Endothelial cell (in vitro differentiated cells): Measurements from ENCODE around the gene CCT3. TPM values are rescaled to one million over a fixed set of nuclear protein-coding genes. Genes with fewer than 3 reads are reported as not detected.

Experiments used
- DNase-seq: peaks from one replicate; pipeline ENCODE4 v3.0.0; 2021; ENCODE audit warnings: low spot score
- H3K27ac Mint-ChIP-seq: one replicate; pipeline ENCODE4 v1.8.0; 2021; ENCODE audit warnings: mixed read lengths, inconsistent platforms; ENCODE audit not compliant: unreplicated experiment
- H3K27me3 Mint-ChIP-seq: one replicate; pipeline ENCODE4 v1.8.0; 2021; ENCODE audit warnings: mild to moderate bottlenecking, moderate library complexity, mixed read lengths, inconsistent platforms; ENCODE audit not compliant: unreplicated experiment
- H3K36me3 Mint-ChIP-seq: one replicate; pipeline ENCODE4 v1.8.0; 2021; ENCODE audit warnings: mild to moderate bottlenecking, low read depth, mixed read lengths, inconsistent platforms; ENCODE audit not compliant: unreplicated experiment
- H3K4me1 Mint-ChIP-seq: one replicate; pipeline ENCODE4 v1.8.0; 2021; ENCODE audit warnings: mild to moderate bottlenecking, mixed read lengths, inconsistent platforms; ENCODE audit not compliant: unreplicated experiment
- H3K4me3 Mint-ChIP-seq: one replicate; pipeline ENCODE4 v1.8.0; 2021; ENCODE audit warnings: mild to moderate bottlenecking, mixed read lengths, inconsistent platforms; ENCODE audit not compliant: unreplicated experiment
- H3K9me3 Mint-ChIP-seq: one replicate; pipeline ENCODE4 v1.8.0; 2021; ENCODE audit warnings: mixed read lengths, inconsistent platforms; ENCODE audit not compliant: unreplicated experiment
- CTCF ChIP-seq: fragments of 200-600 bp; sonication (generic); IDR thresholded peaks from one replicate; pipeline ENCODE4 v1.5.0; 2021; ENCODE audit warnings: antibody characterized with exemption; ENCODE audit not compliant: unreplicated experiment
- total RNA-seq: library from RNA; stranded (reverse); fragmentation: NEBNext Ultra II Directional; extraction: Animal tissue kit (Norgen Biotek cat#: 25700); gene quantifications from one replicate; pipeline ENCODE4 v1.2.1, GENCODE V29; 2021; ENCODE audit not compliant: unreplicated experiment

The CCT3 gene
- total RNA-seq, 1 donor from 2014 or later = 218 TPM

- Mint-ChIP-seq H3K4me3 (peak overlapping the region; percentile 99), H3K4me1 (peaks cover 21% of the 10 kb centered on the region), H3K27ac (no peak overlapping the region), H3K36me3 (peaks cover 23% of the 10 kb centered on the region), H3K27me3 (peaks cover 4% of the 10 kb centered on the region), H3K9me3 (no peaks in the 10 kb centered on the region)
- no peak for DNase-seq
- no peak for TF ChIP-seq CTCF
These were observed 56.8 kb downstream of the CCT3 start for GRCh38 chr1:156281281-156281680.

- Mint-ChIP-seq H3K4me1 (peaks cover 21% of the 10 kb centered on the region), H3K36me3 (peaks cover 23% of the 10 kb centered on the region), H3K9me3 (no peaks in the 10 kb centered on the region), H3K27me3 (peaks cover 3% of the 10 kb centered on the region), H3K27ac (no peak overlapping the region), H3K4me3 (no peak overlapping the region)
- no peak for DNase-seq
- TF ChIP-seq CTCF = no peak
These were observed 58.3 kb downstream of the CCT3 start for GRCh38 chr1:156279837-156280236.

GRCh38 chr1:156276966-156277381 lies 61.1 kb downstream of the CCT3 start:
- H3K9me3 Mint-ChIP-seq = no peaks in the 10 kb centered on the region
- peaks cover 9% of the 10 kb centered on the region for H3K4me1 Mint-ChIP-seq
- TF ChIP-seq CTCF = no peak
- peaks cover 47% of the 10 kb centered on the region for H3K36me3 Mint-ChIP-seq
- DNase-seq = no peak
- peak overlapping the region; percentile 42 for H3K4me3 Mint-ChIP-seq
- peaks cover 1% of the 10 kb centered on the region for H3K27me3 Mint-ChIP-seq
- H3K27ac Mint-ChIP-seq = no peak overlapping the region

- peaks cover 1% of the 10 kb centered on the region for H3K27me3 Mint-ChIP-seq
- no peak overlapping the region for H3K27ac Mint-ChIP-seq
- H3K4me1 Mint-ChIP-seq = peaks cover 6% of the 10 kb centered on the region
- no peak for TF ChIP-seq CTCF
- H3K36me3 Mint-ChIP-seq = peaks cover 51% of the 10 kb centered on the region
- H3K9me3 Mint-ChIP-seq = no peaks in the 10 kb centered on the region
- no peak for DNase-seq
- H3K4me3 Mint-ChIP-seq = peak overlapping the region; percentile 42
These were observed 61.6 kb downstream of the CCT3 start for GRCh38 chr1:156276532-156276931.

GRCh38 chr1:156270314-156270713 lies 67.8 kb downstream of the CCT3 start:
- Mint-ChIP-seq H3K27me3 (no peaks in the 10 kb centered on the region), H3K4me3 (peak overlapping the region; percentile 76), H3K27ac (no peak overlapping the region), H3K36me3 (peaks cover 65% of the 10 kb centered on the region), H3K9me3 (no peaks in the 10 kb centered on the region), H3K4me1 (no peaks in the 10 kb centered on the region)
- TF ChIP-seq CTCF = no peak
- DNase-seq = no peak
